22Rv1 (cell line): ENCODE data around the gene CDRT4.

Experiments used
- ZFX ChIP-seq: fragments of 450-650 bp; IDR thresholded peaks from 2 replicates; pipeline ENCODE4 v1.6.1; 2017; ENCODE audit warnings: antibody characterized with exemption, borderline replicate concordance
- TF ChIP-seq, protein P1 (sequence below): fragments of 450-650 bp; IDR thresholded peaks from 2 replicates; pipeline ENCODE4 v1.5.1; 2017; ENCODE audit warnings: mild to moderate bottlenecking

DNA sequence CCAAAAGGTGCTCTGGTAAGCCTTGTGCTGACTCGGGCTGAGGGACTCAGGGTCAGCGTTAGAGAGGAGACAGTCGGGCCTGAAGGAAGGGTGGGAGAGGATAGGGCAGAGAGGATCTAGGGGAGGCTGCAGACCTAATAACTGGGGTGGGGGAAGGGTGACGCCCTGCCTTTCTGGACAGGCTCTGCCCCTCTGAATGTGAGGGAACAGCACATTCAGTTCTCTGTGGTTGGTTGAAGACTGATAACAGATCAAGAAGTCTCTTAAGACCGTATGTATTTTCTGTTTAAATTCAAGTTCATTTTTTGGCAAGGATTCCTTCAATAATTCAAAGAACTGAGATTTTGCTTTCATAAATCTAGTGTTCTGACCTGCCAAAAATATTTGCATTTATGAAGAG lies 69.8 kb downstream of the CDRT4 start:
- TF ChIP-seq, protein P1, sequence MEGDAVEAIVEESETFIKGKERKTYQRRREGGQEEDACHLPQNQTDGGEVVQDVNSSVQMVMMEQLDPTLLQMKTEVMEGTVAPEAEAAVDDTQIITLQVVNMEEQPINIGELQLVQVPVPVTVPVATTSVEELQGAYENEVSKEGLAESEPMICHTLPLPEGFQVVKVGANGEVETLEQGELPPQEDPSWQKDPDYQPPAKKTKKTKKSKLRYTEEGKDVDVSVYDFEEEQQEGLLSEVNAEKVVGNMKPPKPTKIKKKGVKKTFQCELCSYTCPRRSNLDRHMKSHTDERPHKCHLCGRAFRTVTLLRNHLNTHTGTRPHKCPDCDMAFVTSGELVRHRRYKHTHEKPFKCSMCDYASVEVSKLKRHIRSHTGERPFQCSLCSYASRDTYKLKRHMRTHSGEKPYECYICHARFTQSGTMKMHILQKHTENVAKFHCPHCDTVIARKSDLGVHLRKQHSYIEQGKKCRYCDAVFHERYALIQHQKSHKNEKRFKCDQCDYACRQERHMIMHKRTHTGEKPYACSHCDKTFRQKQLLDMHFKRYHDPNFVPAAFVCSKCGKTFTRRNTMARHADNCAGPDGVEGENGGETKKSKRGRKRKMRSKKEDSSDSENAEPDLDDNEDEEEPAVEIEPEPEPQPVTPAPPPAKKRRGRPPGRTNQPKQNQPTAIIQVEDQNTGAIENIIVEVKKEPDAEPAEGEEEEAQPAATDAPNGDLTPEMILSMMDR = no peak
- no peak for TF ChIP-seq ZFX
